GM21786 (cell line): ENCODE results near the gene EMSY.
"Not testable (repeated sequence)": the region's sequence is repeated elsewhere in the genome, so short reads cannot be mapped to it uniquely, and the experiment has no call there.

Experiments used
- ATAC-seq: cut with Tn5 transposase; IDR thresholded peaks from one replicate; pipeline ENCODE4 v1.9.1; 2021; ENCODE audit not compliant: unreplicated experiment

The EMSY gene

GRCh38 chr11:76592025-76592914, 147.5 kb downstream of the EMSY start:
- no peak for ATAC-seq

GRCh38 chr11:76592961-76593360, 148.1 kb downstream of the EMSY start:
- no peak for ATAC-seq

- ATAC-seq, result not testable (repeated sequence)
Observed at GRCh38 chr11:76595091-76595490, 150.3 kb downstream of the EMSY start.

- ATAC-seq, result no peak
Observed at GRCh38 chr11:76596652-76597051, 151.8 kb downstream of the EMSY start.

- ATAC-seq, result no peak
Observed at GRCh38 chr11:76597533-76598425, 153.0 kb downstream of the EMSY start.

- peak; percentile 58 for ATAC-seq
Observed at GRCh38 chr11:76598426-76598839, 153.6 kb downstream of the EMSY start.

- no peak for ATAC-seq
Observed at GRCh38 chr11:76599041-76600013, 154.5 kb downstream of the EMSY start.

- ATAC-seq, result no peak
Observed at GRCh38 chr11:76600124-76600655, 155.4 kb downstream of the EMSY start.

GRCh38 chr11:76601272-76601671, 156.5 kb downstream of the EMSY start:
- ATAC-seq, result no peak

GRCh38 chr11:76601724-76602123, 156.9 kb downstream of the EMSY start:
- no peak for ATAC-seq

- no peak for ATAC-seq
Observed at GRCh38 chr11:76602431-76602861, 157.6 kb downstream of the EMSY start.
